Measurements from ENCODE around the gene KLK8.

Gene KLK8

DNA sequence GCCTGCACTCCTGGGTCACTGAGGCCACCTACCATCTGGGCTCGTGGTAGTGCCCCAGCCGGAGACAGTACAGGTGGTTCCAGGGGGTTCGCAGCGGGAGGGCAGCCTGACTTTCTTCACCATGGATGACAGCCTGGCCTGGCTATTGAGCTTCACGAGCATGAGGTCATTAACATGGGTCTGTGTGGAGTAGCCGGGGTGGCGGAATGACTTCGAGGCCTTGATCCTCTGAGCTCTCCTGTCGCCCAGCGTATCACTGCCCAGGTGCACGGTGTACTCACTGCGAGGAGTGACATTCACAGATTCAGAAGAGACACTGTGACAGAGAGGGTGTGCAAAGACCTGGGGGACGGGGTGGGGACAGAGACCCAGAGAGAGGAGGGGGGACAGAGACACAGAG is 21.2 kb downstream of the KLK8 start:
- TF ChIP-seq, protein P1, sequence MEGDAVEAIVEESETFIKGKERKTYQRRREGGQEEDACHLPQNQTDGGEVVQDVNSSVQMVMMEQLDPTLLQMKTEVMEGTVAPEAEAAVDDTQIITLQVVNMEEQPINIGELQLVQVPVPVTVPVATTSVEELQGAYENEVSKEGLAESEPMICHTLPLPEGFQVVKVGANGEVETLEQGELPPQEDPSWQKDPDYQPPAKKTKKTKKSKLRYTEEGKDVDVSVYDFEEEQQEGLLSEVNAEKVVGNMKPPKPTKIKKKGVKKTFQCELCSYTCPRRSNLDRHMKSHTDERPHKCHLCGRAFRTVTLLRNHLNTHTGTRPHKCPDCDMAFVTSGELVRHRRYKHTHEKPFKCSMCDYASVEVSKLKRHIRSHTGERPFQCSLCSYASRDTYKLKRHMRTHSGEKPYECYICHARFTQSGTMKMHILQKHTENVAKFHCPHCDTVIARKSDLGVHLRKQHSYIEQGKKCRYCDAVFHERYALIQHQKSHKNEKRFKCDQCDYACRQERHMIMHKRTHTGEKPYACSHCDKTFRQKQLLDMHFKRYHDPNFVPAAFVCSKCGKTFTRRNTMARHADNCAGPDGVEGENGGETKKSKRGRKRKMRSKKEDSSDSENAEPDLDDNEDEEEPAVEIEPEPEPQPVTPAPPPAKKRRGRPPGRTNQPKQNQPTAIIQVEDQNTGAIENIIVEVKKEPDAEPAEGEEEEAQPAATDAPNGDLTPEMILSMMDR (IDR thresholded peaks at IDR 0.05; ENCODE audit: control insufficient read depth, insufficient read depth, low read depth, low read length, missing control alignments) = no peak
- no peak for DNase-seq (ENCODE audit: low read depth)
- no peak overlapping the region for H3K4me3 ChIP-seq (ENCODE audit: control insufficient read depth, low read depth, low read length)

DNA sequence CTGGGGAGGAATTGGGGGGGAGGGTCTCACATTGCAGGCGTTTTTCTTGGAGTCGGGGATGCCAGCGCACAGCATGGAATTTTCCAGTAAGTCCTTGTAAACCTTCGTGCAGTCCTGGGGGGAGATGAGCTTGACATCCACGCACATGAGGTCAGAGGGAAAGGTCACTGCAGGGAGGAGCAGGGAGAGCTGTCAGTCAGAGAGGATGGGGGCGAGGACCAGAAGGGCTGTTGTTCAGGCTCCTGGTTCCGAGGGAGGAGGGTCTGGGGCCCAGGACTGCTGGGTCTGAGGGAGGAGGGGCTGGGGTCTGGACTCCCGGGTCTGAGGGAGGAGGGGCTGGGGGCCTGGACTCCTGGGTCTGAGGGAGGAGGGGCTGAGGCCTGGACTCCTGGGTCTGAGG is 21.6 kb downstream of the KLK8 start:
- H3K4me3 ChIP-seq (ENCODE audit: control insufficient read depth, low read depth, low read length) = no peak overlapping the region
- no peak for DNase-seq (ENCODE audit: low read depth)
- TF ChIP-seq, protein P1 (IDR thresholded peaks at IDR 0.05; ENCODE audit: control insufficient read depth, insufficient read depth, low read depth, low read length, missing control alignments) = no peak

DNA sequence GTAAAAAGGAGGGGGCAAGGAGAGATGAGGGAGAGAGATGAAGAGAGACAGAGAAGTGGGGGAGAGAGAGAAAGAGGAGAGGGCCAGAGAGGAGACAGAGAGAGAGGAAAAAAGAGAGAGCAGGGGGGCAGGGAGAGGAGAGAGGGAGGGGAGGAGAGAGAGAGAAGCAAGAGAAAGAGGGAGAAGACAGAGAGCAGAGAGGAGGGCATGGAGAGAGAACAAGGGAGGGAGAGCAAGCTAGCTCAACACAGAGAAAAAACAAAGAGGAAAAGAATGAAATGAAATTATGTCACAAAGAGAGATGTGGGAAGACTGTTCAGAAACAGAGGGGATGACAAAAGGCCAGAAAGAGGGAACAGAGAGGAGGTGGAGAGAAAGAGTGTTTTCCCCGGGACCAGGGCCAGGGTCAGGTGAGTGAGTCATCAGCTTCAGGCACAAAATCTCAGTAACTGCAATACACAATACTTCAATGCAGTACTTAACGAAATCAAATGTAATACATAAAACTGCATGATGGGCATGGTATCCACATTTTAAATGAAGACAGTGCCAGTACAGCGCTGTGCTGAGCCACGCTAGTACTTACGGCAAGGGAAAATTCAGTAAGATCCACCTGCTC is 22.5 kb downstream of the KLK8 start:
- no peak for DNase-seq (ENCODE audit: low read depth)
- H3K4me3 ChIP-seq (ENCODE audit: control insufficient read depth, low read depth, low read length) = no peak overlapping the region
- TF ChIP-seq, protein P1 (IDR thresholded peaks at IDR 0.05; ENCODE audit: control insufficient read depth, insufficient read depth, low read depth, low read length, missing control alignments) = no peak

DNA sequence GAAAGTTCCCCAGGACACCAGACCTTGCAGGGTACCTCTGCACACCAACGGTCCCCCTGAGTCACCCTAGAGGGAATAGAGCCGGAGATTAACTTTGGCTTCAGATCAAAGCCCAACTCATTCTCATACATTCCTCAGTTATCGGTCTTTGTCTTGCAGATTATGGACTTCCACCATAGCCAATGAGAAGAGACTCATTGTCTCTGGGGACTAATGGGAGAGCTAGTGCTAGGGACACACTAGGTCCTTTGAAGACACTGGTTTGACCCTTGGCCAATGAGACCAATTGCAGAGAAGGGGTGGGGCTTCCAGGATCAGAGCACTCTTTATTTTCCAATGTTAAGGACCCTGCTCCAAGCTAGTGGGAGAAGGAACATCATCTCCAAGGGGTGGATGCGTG is 23.8 kb downstream of the KLK8 start:
- TF ChIP-seq, protein P1 (IDR thresholded peaks at IDR 0.05; ENCODE audit: control insufficient read depth, insufficient read depth, low read depth, low read length, missing control alignments) = no peak
- no peak for DNase-seq (ENCODE audit: low read depth)
- no peak overlapping the region for H3K4me3 ChIP-seq (ENCODE audit: control insufficient read depth, low read depth, low read length)

DNA sequence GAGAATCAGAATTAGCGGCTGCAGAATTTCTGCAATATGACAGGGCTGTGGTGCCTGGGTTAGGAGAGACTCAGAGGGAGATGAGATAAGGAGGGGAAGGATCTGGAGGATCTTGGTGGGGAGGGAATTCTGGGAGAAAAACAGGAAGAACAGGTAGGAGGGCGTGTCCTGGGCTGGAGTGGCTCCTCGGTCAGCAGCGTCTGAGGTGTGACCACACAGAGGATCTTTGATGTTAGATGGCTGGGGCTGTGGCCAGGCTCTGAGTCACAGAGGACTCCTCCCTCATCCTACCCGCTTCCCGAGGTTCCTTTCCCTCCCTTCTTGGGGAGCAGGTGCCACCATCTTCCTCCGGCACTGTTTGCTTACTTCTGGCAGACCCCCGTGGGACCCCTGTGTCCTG is 25.6 kb downstream of the KLK8 start:
- no peak for DNase-seq (ENCODE audit: low read depth)
- no peak overlapping the region for H3K4me3 ChIP-seq (ENCODE audit: control insufficient read depth, low read depth, low read length)
- TF ChIP-seq, protein P1 (IDR thresholded peaks at IDR 0.05; ENCODE audit: control insufficient read depth, insufficient read depth, low read depth, low read length, missing control alignments) = no peak

DNA sequence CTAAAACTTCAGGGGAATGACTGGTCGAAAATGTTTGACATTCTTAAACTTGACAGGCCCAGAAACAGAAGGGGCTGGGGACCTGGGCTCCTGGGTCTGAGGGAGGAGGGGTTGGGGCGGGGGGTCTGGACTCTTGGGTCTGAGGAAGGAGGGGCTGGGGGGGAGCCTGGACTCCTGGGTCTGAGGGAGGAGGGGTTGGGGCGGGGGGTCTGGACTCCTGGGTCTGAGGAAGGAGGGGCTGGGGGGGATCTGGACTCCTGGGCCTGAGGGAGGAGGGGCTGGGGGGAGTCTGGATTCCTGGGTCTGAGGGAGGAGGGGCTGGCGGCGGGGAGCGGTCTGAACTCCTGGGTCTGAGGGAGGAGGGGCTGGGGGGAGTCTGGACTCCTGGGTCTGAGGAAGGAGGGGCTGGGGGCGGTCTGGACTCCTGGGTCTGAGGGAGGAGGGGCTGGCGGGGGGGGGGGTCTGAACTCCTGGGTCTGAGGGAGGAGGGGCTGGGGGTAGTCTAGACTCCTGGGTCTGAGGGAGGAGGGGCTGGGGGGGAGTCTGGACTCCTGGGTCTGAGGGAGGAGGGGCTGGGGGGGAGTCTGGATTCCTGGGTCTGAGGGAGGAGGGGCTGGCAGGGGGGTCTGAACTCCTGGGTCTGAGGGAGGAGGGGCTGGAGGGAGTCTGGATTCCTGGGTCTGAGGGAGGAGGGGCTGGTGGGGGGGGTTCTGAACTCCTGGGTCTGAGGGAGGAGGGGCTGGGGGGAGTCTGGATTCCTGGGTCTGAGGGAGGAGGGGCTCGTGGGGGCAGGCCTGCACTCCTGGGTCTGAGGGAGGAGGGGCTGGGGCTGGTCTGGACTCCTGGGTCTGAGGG is 26.5 kb downstream of the KLK8 start:
- no peak overlapping the region for H3K4me3 ChIP-seq (ENCODE audit: control insufficient read depth, low read depth, low read length)
- TF ChIP-seq, protein P1 (IDR thresholded peaks at IDR 0.05; ENCODE audit: control insufficient read depth, insufficient read depth, low read depth, low read length, missing control alignments) = no peak
- DNase-seq (ENCODE audit: low read depth) = no peak
